Measurements from ENCODE around the gene CTNND2.

GRCh38 chr5:11323761-11324160, 580.5 kb downstream of the CTNND2 start:
- TF ChIP-seq EP300 (IDR thresholded peaks at IDR 0.05) = no peak
- no peak for TF ChIP-seq CTCF (IDR thresholded peaks at IDR 0.05)
- TF ChIP-seq POLR2A (IDR thresholded peaks at IDR 0.05) = no peak
- TF ChIP-seq POLR2AphosphoS5 (IDR thresholded peaks at IDR 0.05) = no peak
